WTC11 (cell line): ENCODE results near the gene TNKS2.

Source experiments
- ATF1 ChIP-seq: sonication (generic); formaldehyde crosslinking; IDR thresholded peaks from 2 replicates; pipeline ENCODE4 v1.8.1; 2023; ENCODE audit warnings: mild to moderate bottlenecking, moderate library complexity, missing genetic modification reagents
- CBFB ChIP-seq: sonication (generic); formaldehyde crosslinking; IDR thresholded peaks from 2 replicates; pipeline ENCODE4 v1.8.1; 2022; ENCODE audit warnings: mild to moderate bottlenecking, low read depth, missing genetic modification reagents
- ESRRA ChIP-seq: sonication (generic); formaldehyde crosslinking; IDR thresholded peaks from 2 replicates; pipeline ENCODE4 v1.8.1; 2022; ENCODE audit warnings: mild to moderate bottlenecking, missing genetic modification reagents, borderline replicate concordance
- FOXK1 ChIP-seq: sonication (generic); formaldehyde crosslinking; IDR thresholded peaks from 2 replicates; pipeline ENCODE4 v1.8.0; 2022; ENCODE audit warnings: mild to moderate bottlenecking, moderate library complexity, missing genetic modification reagents
- FOXP4 ChIP-seq: sonication (generic); formaldehyde crosslinking; IDR thresholded peaks from 2 replicates; pipeline ENCODE4 v1.8.0; 2022; ENCODE audit warnings: mild to moderate bottlenecking, missing genetic modification reagents
- STAT6 ChIP-seq: sonication (generic); formaldehyde crosslinking; conservative IDR thresholded peaks from 2 replicates; pipeline ENCODE4 v1.8.1; 2023; ENCODE audit warnings: mild to moderate bottlenecking, low read depth, missing genetic modification reagents, moderate library complexity
- ZBTB21 ChIP-seq: sonication (generic); formaldehyde crosslinking; IDR thresholded peaks from 2 replicates; pipeline ENCODE4 v1.8.1; 2023; ENCODE audit warnings: mild to moderate bottlenecking, missing genetic modification reagents, borderline replicate concordance
- TF ChIP-seq, protein P1 (sequence below): fragments of 200-600 bp; IDR thresholded peaks from 2 replicates; pipeline ENCODE4 v1.8.0; 2022; ENCODE audit warnings: antibody characterized with exemption
- TF ChIP-seq, protein P2 (sequence below): sonication (generic); formaldehyde crosslinking; IDR thresholded peaks from 2 replicates; pipeline ENCODE4 v1.8.0; 2022; ENCODE audit warnings: mild to moderate bottlenecking, missing genetic modification reagents
- TF ChIP-seq, protein P3 (sequence below): sonication (generic); formaldehyde crosslinking; IDR thresholded peaks from 2 replicates; pipeline ENCODE4 v1.8.1; 2022; ENCODE audit warnings: low read depth, missing genetic modification reagents, borderline replicate concordance

DNA sequence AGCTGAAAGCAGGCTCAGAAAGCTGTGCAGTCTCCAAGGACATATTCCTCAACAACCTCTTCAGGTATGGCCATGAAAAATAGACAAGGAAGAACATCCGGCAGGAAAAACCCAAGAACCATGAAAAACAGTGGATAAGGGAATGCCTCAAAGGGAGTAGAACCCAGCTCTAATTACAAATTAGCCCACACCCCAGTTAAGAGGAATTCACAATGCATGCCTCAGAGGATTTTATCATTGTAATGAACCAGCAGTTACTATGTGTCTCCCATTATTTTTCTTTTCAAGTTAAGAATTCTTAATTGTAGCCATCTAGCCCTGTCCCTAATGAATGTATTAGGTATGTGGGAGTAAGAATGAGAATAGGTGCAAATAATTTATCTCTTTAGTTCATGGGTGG lies 19.7 kb upstream of the TNKS2 start:
- TF ChIP-seq CBFB (no peak), ESRRA (CRISPR knock-in tag) (no peak), ZBTB21 (CRISPR knock-in tag) (no peak), FOXP4 (no peak), ATF1 (CRISPR knock-in tag) (no peak), FOXK1 (no peak), STAT6 (no peak)
- TF ChIP-seq, protein P1, sequence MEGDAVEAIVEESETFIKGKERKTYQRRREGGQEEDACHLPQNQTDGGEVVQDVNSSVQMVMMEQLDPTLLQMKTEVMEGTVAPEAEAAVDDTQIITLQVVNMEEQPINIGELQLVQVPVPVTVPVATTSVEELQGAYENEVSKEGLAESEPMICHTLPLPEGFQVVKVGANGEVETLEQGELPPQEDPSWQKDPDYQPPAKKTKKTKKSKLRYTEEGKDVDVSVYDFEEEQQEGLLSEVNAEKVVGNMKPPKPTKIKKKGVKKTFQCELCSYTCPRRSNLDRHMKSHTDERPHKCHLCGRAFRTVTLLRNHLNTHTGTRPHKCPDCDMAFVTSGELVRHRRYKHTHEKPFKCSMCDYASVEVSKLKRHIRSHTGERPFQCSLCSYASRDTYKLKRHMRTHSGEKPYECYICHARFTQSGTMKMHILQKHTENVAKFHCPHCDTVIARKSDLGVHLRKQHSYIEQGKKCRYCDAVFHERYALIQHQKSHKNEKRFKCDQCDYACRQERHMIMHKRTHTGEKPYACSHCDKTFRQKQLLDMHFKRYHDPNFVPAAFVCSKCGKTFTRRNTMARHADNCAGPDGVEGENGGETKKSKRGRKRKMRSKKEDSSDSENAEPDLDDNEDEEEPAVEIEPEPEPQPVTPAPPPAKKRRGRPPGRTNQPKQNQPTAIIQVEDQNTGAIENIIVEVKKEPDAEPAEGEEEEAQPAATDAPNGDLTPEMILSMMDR: no peak
- TF ChIP-seq, protein P2, sequence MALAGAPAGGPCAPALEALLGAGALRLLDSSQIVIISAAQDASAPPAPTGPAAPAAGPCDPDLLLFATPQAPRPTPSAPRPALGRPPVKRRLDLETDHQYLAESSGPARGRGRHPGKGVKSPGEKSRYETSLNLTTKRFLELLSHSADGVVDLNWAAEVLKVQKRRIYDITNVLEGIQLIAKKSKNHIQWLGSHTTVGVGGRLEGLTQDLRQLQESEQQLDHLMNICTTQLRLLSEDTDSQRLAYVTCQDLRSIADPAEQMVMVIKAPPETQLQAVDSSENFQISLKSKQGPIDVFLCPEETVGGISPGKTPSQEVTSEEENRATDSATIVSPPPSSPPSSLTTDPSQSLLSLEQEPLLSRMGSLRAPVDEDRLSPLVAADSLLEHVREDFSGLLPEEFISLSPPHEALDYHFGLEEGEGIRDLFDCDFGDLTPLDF: no peak
- TF ChIP-seq, protein P3, sequence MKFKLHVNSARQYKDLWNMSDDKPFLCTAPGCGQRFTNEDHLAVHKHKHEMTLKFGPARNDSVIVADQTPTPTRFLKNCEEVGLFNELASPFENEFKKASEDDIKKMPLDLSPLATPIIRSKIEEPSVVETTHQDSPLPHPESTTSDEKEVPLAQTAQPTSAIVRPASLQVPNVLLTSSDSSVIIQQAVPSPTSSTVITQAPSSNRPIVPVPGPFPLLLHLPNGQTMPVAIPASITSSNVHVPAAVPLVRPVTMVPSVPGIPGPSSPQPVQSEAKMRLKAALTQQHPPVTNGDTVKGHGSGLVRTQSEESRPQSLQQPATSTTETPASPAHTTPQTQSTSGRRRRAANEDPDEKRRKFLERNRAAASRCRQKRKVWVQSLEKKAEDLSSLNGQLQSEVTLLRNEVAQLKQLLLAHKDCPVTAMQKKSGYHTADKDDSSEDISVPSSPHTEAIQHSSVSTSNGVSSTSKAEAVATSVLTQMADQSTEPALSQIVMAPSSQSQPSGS (CRISPR knock-in tag): no peak
